Loucy (cell line): Measurements from ENCODE around the gene SCNN1A.

ENCODE experiments used
- H2AFZ ChIP-seq: fragments of 200-600 bp; sonication (generic); 2 replicates; pipeline ENCODE4 v1.6.0; 2016; ENCODE audit warnings: antibody characterized with exemption, mild to moderate bottlenecking, low read length, moderate library complexity
- H3F3A ChIP-seq: fragments of 200-600 bp; 2 replicates; pipeline ENCODE4 v1.6.0; 2016; ENCODE audit warnings: antibody characterized with exemption, low read depth, mild to moderate bottlenecking
- H3K27me3 ChIP-seq: fragments of 200-600 bp; sonication (generic); 2 replicates; pipeline ENCODE4 v1.6.1; 2014; ENCODE audit warnings: low read length, mild to moderate bottlenecking; ENCODE audit not compliant: insufficient read depth, poor library complexity, severe bottlenecking
- H3K36me3 ChIP-seq: fragments of 200-600 bp; sonication (generic); 2 replicates; pipeline ENCODE4 v1.6.1; 2016; ENCODE audit warnings: low read length; ENCODE audit not compliant: insufficient read depth
- H3K4me1 ChIP-seq: fragments of 200-600 bp; sonication (generic); 2 replicates; pipeline ENCODE4 v1.5.1; 2014; ENCODE audit warnings: low read length, mild to moderate bottlenecking; ENCODE audit not compliant: insufficient read depth, poor library complexity, severe bottlenecking
- H3K4me2 ChIP-seq: fragments of 200-600 bp; sonication (generic); 2 replicates; pipeline ENCODE4 v1.6.0; 2014; ENCODE audit warnings: antibody characterized with exemption, low read length, low read depth, mild to moderate bottlenecking; ENCODE audit not compliant: poor library complexity, severe bottlenecking
- H3K4me3 ChIP-seq: fragments of 200-600 bp; sonication (generic); 2 replicates; pipeline ENCODE4 v1.5.1; 2014; ENCODE audit warnings: low read length, mild to moderate bottlenecking, mixed read lengths; ENCODE audit not compliant: poor library complexity, severe bottlenecking
- H3K79me2 ChIP-seq: fragments of 200-600 bp; sonication (generic); 2 replicates; pipeline ENCODE4 v1.6.1; 2014; ENCODE audit warnings: low read length; ENCODE audit not compliant: insufficient read depth
- H3K9ac ChIP-seq: fragments of 200-600 bp; sonication (generic); 2 replicates; pipeline ENCODE4 v1.6.0; 2014; ENCODE audit warnings: mild to moderate bottlenecking, low read depth, low read length, moderate library complexity; ENCODE audit not compliant: poor library complexity, severe bottlenecking
- H3K9me2 ChIP-seq: fragments of 200-600 bp; sonication (generic); replicated peaks from 2 replicates; pipeline ENCODE4 v1.6.1; 2016; ENCODE audit warnings: low read depth, low read length, mixed read lengths
- H3K9me3 ChIP-seq: fragments of 200-600 bp; sonication (generic); 2 replicates; pipeline ENCODE4 v1.6.1; 2014; ENCODE audit warnings: mild to moderate bottlenecking, antibody characterized with exemption, low read length, low read depth; ENCODE audit not compliant: insufficient read depth
- H4K20me1 ChIP-seq: fragments of 200-600 bp; sonication (generic); 2 replicates; pipeline ENCODE4 v1.6.0; 2014; ENCODE audit warnings: antibody characterized with exemption, low read length, mild to moderate bottlenecking; ENCODE audit not compliant: insufficient read depth, poor library complexity, severe bottlenecking
- EZH2phosphoT487 ChIP-seq: fragments of 200-600 bp; IDR thresholded peaks from 2 replicates; pipeline ENCODE4 v1.6.1; 2018; ENCODE audit warnings: antibody characterized with exemption, mild to moderate bottlenecking, moderate library complexity, borderline replicate concordance
- TF ChIP-seq, protein P1 (sequence below): fragments of 200-600 bp; sonication (generic); conservative IDR thresholded peaks from 2 replicates; pipeline ENCODE4 v1.5.1; 2014; ENCODE audit warnings: mild to moderate bottlenecking, antibody characterized with exemption, low read length

SCNN1A gene

DNA sequence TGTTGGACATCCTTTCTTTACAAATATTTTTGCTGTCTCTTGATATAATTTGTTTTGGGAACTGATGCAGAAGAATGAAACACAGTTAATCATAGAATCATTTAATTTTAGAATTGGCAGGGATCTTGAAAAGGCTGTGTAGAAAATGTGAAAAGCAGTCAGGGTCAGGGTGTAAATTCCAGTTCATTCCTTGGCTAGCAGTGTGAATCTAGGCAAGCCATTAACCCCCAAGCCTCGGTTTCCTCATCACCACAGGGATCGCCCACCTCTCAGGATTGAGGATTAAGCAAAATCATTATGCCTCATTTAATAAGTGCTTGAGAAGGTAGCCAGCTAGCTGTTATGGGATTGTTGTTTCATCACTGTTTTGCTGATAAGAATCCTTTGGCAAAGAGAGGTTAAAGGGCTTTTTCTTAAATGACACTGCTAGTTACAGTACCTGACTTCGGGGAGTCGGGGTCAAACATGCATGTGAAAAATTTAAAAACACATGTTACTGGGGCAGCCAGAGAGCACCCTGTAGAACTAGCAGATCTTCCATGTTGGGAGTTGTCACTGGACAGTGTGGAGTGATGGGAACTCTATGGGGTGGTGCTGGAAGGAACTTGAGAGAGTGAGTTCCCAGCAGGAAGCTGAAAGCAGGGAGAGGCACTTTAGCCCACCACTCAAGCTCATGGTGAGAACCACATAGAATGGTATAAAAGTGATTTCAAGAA, 44.2 kb downstream of the SCNN1A start:
- no peaks in the 10 kb centered on the region for H3K27me3 ChIP-seq
- peaks cover 31% of the 10 kb centered on the region for H4K20me1 ChIP-seq
- no peak overlapping the region for H3K4me3 ChIP-seq
- peaks cover 41% of the 10 kb centered on the region for H3K79me2 ChIP-seq
- H3K9me3 ChIP-seq, result no peaks in the 10 kb centered on the region
- no peaks in the 10 kb centered on the region for H3K9me2 ChIP-seq
- TF ChIP-seq, protein P1, sequence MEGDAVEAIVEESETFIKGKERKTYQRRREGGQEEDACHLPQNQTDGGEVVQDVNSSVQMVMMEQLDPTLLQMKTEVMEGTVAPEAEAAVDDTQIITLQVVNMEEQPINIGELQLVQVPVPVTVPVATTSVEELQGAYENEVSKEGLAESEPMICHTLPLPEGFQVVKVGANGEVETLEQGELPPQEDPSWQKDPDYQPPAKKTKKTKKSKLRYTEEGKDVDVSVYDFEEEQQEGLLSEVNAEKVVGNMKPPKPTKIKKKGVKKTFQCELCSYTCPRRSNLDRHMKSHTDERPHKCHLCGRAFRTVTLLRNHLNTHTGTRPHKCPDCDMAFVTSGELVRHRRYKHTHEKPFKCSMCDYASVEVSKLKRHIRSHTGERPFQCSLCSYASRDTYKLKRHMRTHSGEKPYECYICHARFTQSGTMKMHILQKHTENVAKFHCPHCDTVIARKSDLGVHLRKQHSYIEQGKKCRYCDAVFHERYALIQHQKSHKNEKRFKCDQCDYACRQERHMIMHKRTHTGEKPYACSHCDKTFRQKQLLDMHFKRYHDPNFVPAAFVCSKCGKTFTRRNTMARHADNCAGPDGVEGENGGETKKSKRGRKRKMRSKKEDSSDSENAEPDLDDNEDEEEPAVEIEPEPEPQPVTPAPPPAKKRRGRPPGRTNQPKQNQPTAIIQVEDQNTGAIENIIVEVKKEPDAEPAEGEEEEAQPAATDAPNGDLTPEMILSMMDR, result no peak
- TF ChIP-seq EZH2phosphoT487, result no peak
- H3K9ac ChIP-seq, result peak overlapping the region; percentile 16
- H3F3A ChIP-seq, result peaks cover 7% of the 10 kb centered on the region; the same call in 1 of the 2 replicates
- H3K4me1 ChIP-seq, result peaks cover 14% of the 10 kb centered on the region
- H2AFZ ChIP-seq, result no peak overlapping the region
- no peak overlapping the region for H3K4me2 ChIP-seq
- peaks cover 72% of the 10 kb centered on the region; the same call in 1 of the 2 replicates for H3K36me3 ChIP-seq

- peak overlapping the region; percentile 16 for H3K9ac ChIP-seq
- H3K9me3 ChIP-seq, result no peaks in the 10 kb centered on the region
- H2AFZ ChIP-seq, result no peak overlapping the region
- no peak overlapping the region for H3K4me2 ChIP-seq
- no peaks in the 10 kb centered on the region for H3K27me3 ChIP-seq
- no peak overlapping the region for H3K4me3 ChIP-seq
- H3K9me2 ChIP-seq, result no peaks in the 10 kb centered on the region
- peaks cover 24% of the 10 kb centered on the region for H4K20me1 ChIP-seq
- TF ChIP-seq, protein P1, result no peak
- TF ChIP-seq EZH2phosphoT487, result no peak
- peaks cover 72% of the 10 kb centered on the region; the same call in 1 of the 2 replicates for H3K36me3 ChIP-seq
- 0 out of 2 replicates have a peak, but pooled peaks cover 4% of the 10 kb centered on the region for H3F3A ChIP-seq
- H3K79me2 ChIP-seq, result peaks cover 32% of the 10 kb centered on the region
- H3K4me1 ChIP-seq, result peaks cover 7% of the 10 kb centered on the region
These were observed 45.2 kb downstream of the SCNN1A start for GRCh38 chr12:6330192-6330591.

GRCh38 chr12:6329703-6330064, 45.7 kb downstream of the SCNN1A start:
- Histone ChIP-seq H3K9me2 (no peaks in the 10 kb centered on the region), H3K4me1 (peaks cover 4% of the 10 kb centered on the region), H3K79me2 (peaks cover 27% of the 10 kb centered on the region), H2AFZ (no peak overlapping the region), H4K20me1 (peaks cover 19% of the 10 kb centered on the region), H3K4me3 (no peak overlapping the region), H3F3A (0 out of 2 replicates have a peak, but pooled peaks cover 4% of the 10 kb centered on the region), H3K9me3 (no peaks in the 10 kb centered on the region), H3K27me3 (no peaks in the 10 kb centered on the region), H3K4me2 (no peak overlapping the region), H3K9ac (no peak overlapping the region), H3K36me3 (peaks cover 70% of the 10 kb centered on the region; the same call in 1 of the 2 replicates)
- TF ChIP-seq, protein P1, result no peak
- no peak for TF ChIP-seq EZH2phosphoT487
